Cortex of kidney (tissue), 1 donor: Measurements from ENCODE around the gene OTUB1.

ENCODE experiments used
- DNase-seq: peaks from one replicate; lab custom pipeline; 2025; lab: John Stamatoyannopoulos, UW

The OTUB1 gene

DNA sequence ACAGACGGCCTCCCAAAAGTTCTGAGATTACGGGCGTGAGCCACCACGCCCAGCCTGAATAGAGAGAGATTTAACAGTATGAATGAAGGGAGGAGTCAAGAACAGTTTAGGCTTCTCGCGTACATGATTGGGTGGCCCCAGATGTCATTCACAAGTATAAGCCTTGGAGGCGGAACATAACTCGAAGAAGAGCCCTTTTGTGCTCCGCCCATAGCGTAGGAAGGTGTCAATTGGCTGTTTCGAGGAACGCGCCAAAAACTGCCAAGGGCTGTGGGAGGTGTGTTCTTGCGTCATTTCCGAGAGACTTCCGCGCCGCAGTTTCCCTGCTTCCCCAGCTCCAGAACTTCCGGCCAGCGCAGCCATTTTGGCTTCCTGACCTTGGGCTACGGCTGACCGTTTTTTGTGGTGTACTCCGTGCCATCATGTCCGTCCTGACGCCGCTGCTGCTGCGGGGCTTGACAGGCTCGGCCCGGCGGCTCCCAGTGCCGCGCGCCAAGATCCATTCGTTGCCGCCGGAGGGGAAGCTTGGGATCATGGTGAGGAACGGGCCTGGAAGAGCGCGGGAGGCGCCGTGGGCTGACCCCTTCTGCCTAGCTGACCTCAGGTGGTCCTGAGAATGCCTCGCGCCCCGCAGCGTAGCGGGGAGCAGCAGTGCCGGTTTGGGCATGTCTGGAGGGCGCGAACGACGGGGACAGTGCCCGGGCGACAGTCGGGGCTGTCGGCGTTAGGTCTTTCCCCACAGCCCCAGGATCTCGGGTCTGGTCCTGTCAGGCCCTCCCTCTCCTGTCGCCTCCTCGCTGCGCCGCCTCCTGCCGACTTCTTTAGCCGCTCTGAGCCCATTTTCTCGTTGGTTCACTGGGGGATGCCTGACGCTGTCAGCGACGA is 11.7 kb upstream of the OTUB1 start, which contains the start of gene COX8A:
COX8A (plus strand) TSS at position 362 of the 885 bp plus-strand sequence; CDS start at position 423, 61 bp downstream.
- DNase-seq = peak; percentile 60

- DNase-seq = no peak
These were observed 7.5 kb upstream of the OTUB1 start for GRCh38 chr11:63978551-63979239.

GRCh38 chr11:63979426-63979825 is 6.8 kb upstream of the OTUB1 start:
- no peak for DNase-seq

- DNase-seq = no peak
These were observed 454 bp upstream of the OTUB1 start for GRCh38 chr11:63985812-63986155.

- no peak for DNase-seq
These were observed 785 bp downstream of the OTUB1 start for GRCh38 chr11:63986932-63987513.

- DNase-seq = no peak
These were observed 5.3 kb downstream of the OTUB1 start for GRCh38 chr11:63991558-63991957.

GRCh38 chr11:63993100-63993499 is 6.9 kb downstream of the OTUB1 start:
- no peak for DNase-seq

DNA sequence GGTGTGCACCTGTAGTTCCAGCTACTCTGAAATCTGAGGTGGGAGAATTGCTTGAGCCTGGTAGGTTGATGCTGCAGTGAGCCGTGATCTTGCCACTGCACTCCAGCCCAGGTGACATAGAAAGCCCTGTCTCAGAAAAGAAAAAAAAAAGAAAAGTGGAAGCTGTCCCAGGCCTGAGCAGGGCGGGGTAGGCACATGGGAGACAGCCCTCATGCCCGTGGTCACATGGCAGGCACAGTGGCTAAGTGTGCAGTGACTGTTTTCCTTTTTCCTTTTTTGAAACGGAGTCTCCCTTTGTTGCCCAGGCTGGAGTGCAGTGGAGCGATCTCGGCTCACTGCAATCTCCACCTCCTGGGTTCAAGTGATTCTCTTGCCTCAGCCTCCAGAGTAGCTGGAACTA is 7.8 kb downstream of the OTUB1 start:
- DNase-seq = no peak

DNA sequence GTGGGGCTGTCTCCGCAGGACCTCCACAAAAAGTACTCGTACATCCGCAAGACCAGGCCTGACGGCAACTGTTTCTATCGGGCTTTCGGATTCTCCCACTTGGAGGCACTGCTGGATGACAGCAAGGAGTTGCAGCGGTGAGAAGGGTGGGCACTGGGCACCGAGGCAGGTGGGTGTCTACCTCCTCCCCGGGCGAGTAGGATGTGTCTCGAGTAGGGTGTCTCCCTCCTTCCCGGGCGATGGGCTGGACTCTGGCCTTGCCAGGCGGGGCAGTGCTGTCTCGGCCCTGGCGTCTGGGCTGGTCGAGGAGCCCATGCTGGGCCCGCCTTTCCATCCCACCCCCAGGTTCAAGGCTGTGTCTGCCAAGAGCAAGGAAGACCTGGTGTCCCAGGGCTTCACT is 10.3 kb downstream of the OTUB1 start:
- no peak for DNase-seq

GRCh38 chr11:63997104-63997700 is 11.0 kb downstream of the OTUB1 start:
- DNase-seq = no peak

- DNase-seq = no peak
These were observed 11.6 kb downstream of the OTUB1 start for GRCh38 chr11:63997801-63998337.

- no peak for DNase-seq
These were observed 12.5 kb downstream of the OTUB1 start for GRCh38 chr11:63998558-63999348.

GRCh38 chr11:63999349-64000025 is 13.2 kb downstream of the OTUB1 start:
- no peak for DNase-seq

- no peak for DNase-seq
These were observed 13.9 kb downstream of the OTUB1 start for GRCh38 chr11:64000026-64000739.

DNA sequence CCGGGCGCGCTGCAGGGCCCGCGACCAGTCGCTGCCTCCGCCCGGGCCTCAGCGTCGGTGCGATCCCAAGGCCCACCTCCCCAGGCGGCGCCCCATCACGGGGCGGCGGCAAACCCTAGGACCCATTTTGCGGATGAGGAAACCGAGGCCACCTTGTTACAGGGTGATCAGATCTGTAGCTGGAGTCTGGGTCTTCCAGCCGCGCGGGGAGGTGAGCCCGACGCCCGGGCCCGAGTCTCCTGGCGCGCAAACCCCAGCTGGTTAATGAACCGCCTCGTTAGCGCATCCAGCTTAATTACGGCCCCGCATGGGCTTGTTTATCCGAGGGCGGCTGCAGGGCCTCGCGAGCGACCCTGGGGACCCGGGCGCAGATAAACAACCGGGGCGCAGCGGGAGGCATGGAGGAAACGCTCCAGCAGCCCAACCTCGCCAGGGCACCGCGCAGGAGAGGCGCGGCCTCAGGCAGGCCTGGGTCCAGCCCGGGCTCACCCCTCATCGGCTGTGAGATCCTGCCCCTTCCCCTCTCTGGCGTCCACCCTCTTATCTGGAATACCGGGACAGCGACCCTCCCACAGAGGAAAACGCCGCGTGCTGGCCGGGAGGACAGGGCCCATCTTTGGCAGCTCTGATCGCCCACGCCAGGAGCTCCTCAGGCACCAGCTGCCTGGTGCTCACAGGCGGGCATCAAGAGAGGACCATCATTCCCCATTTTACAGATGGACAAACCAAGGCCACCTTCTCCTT is 14.7 kb downstream of the OTUB1 start:
- no peak for DNase-seq

DNA sequence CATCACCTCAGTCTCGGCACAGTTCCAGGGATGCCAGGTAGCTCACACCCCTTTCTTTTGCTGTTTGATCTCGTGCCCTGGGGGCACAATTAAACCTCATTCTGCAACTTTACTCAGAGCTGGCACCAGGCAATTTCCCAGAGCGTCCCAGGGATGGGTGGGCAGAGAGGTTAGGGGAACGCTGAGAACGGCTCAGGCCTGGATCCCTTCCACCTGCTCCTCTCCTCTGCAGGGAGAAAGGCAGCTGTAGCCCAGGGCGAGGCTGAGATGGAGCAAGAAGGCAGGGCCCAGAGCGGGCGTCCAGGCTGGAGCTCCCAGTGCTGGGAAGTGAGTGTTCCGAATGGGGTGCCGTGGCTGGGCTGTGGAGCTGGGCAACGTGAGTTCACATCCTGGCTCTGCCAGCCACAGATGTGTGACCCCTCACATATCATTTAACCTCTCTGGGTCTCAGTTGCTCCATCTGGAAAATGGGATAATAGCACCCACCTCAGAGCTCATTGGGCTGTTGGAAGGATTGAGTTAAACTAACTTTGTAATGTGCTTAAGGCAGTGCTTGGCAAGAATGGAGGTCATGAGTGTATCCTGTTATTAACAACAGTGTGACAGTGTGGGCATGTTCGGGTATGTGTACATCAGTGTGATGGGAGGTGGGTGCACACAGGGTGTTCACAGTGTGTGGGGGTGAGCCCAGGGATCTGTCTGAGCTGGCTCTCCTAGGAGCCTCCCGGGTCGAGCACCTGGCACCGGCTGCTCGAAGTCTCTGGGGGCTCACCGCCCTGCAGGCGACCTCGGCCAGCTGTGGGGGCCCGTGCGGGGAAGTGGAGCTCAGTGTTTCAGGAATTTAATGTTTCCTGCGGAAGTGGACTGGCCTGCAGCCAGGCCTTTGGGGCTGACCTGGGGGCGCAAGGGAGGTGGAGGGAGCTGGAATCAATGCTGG is 15.5 kb downstream of the OTUB1 start:
- no peak for DNase-seq

DNA sequence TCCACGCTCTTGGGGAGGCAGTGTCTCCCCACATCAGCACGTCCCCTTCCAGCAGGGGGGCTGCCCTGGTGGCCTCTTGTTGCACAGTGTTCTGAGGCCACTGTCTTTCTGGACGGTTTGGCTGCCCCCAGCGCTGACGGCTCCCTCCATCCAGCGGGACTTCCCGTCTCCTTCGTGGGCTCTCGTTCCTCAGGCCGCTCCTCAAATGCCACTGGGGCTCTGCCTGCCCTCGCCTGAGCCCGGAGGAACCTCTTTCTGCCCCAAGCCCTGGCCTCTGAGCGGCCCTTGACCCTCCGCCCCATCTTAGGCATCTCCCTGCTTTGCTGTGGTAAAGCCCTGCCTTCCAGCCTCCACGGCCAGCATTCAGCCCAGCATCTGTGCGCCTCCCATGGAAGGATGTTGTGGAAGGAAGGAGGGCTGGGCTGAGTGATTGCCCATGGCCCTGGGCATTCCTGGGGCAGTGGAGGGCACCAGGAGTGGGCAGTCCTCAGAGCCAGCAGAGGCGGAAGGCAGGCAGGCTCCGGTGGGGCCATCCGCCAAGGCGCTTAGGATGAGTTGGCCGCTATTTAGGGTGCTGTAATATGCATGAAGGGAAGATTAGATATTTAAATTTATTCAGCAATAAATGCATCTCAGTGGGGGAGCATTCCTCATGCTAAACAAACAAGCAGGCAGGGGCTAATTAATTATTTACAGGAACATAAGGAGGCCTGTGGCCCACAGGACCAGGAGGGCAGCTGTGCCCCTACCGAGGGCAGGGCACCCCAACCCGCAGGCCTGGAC is 17.8 kb downstream of the OTUB1 start:
- DNase-seq = no peak

GRCh38 chr11:64004590-64004984 is 18.3 kb downstream of the OTUB1 start:
- DNase-seq = no peak
